NCI-H2227 (cell line): ENCODE measurements around the gene TMC5.
"Not testable (repeated sequence)": the region's sequence is repeated elsewhere in the genome, so short reads cannot be mapped to it uniquely, and the experiment has no call there.

Experiments
- DNase-seq: peaks from one replicate; lab custom pipeline; 2025; ENCODE audit not compliant: unreplicated experiment; lab: John Stamatoyannopoulos, UW

Gene TMC5

DNA sequence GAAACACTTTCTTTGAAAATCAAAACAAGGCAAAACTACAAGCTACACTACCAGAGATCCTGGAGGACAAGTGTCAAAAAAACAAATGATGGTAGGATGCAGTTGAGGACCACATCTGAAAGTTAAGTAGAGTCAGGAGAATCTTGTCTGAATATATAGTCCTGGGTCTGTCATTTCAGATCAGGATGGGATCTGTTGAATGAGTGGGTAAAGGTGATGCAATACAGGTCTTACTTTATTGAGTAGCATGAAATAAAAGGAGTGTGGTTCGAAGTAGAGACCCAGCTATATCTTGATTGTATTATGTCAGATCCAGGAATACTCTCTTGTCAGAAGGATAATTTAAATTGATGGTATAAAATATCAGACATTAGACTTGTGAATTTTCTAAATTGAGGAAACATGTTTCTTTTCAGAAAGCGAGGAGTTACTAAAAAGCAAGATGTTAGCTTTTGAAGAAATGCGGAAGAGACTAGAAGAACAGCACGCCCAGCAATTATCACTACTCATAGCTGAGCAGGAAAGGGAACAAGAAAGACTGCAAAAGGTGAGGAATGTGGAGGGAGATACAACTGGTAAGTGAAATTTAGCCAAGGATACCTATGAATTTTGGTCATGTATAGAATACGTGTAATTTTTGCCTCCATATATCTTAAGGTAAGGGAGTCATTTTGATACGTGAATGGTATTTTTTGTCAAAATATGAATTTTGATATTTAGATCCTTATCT, 122.7 kb downstream of the TMC5 start:
- DNase-seq: no peak

DNA sequence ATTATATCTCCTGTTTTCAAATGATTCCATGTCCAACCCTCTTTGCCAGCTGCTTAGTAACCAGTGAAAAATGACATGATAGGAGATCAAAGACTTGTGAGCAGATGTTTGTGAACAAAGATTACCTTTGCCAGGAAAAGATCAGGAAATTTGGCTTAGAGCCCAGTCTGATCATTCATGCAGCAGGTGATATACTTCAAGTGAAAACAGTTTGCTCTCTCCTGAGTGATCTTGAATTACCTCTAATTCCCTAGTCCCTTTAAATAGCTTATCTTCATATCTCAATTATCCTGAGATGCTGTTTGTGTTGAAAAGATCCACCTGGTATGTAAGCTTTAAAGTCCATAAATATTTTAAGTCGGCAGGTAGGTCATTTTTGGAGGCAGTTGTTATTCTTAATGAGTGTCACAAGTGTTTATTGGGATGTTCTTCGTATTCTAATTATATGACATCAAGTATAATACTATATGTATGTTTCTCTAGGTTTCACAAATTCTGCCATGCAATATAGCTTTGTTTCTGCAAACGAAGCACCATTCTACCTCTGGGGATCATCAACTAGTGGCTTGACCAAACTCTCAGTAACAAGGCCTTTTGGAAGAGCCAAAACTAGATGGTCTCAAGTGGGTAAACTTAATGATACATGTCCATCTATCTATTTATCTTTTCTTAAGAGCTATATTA, 124.6 kb downstream of the TMC5 start:
- peak; percentile 75 for DNase-seq

DNA sequence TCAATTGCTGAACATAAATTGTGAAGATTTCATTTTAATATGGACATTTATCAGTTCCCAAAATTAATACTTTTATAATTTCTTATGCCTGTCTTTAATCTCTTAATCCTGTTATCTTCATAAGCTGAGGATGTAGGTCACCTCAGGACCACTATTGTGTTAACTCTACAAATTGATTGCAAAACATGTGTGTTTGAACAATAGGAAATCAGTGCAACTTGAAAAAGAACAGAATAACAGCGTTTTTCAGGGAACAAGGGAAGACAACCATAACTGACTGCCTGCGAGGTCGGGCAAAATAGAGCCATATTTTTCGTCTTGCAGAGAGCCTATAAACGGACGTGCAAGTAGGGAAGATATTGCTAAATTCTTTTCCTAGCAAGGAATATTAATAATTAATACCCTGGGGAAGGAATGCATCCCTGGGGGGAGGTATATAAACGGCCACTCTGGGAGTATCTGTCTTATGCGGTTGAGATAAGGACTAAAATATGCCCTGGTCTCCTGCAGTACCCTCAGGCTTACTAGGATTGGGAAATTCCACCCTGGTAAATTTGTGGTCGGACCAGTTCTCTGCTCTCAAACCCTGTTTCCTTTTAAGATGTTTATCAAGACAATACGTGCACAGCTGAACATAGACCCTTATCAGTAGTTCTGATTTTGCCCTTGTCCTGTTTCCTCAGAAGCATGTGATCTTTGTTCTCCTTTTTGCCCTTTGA, 125.8 kb downstream of the TMC5 start:
- DNase-seq: not testable (repeated sequence)

DNA sequence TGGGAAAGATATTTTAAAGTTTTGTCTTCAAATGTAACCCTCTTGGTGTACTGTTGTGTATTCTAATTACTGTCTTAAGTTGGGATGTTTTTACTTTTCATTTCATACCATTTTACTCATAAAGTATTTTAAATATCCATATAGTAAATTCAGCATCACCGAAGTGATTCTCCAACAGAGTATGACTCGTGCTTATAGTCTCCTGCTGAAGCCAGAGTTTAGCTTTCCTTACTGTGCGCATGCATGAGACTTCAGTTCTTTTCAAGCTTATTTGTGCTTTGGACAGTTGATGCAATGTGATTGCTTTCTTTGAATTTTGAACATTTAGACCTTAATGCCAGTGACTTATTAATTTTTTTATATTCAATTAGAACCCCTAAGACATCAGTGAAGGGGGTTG, 130.5 kb downstream of the TMC5 start:
- no peak for DNase-seq
